ENCODE data around the gene SDK1. TPM values are rescaled to one million over a fixed set of nuclear protein-coding genes. Genes with fewer than 3 reads are reported as not detected.

The SDK1 gene
- total RNA-seq, 4 donors from 2014 or later, result 1.3 to 5.0 (median 2.0) TPM

- Histone ChIP-seq H3K4me3 (replicated peaks in 1 of 3) (no peak overlapping the region), H3K36me3 (no peaks in the 10 kb centered on the region), H3K9me3 (no peaks in the 10 kb centered on the region), H3K4me1 (no peaks in the 10 kb centered on the region), H3K27ac (no peak overlapping the region), H3K27me3 (no peaks in the 10 kb centered on the region)
- 96 to 99% methylated on average over 9 of the region's 9 CpGs for WGBS, 2 donors
- TF ChIP-seq CTCF (IDR thresholded peaks at IDR 0.05) (no peak), POLR2A (IDR thresholded peaks at IDR 0.05) (no peak)
- no peak for DNase-seq
- intact Hi-C loops (cut with DNase I), result no loop called here
These were observed 742.9 kb downstream of the SDK1 start for GRCh38 chr7:4043988-4044387.

- Histone ChIP-seq H3K9me3 (no peaks in the 10 kb centered on the region), H3K4me1 (no peaks in the 10 kb centered on the region), H3K4me3 (replicated peaks in 1 of 3) (no peak overlapping the region), H3K27ac (no peak overlapping the region), H3K36me3 (no peaks in the 10 kb centered on the region), H3K27me3 (no peaks in the 10 kb centered on the region)
- WGBS, 2 donors, result 96 to 97% methylated on average over 15 of the region's 15 CpGs
- TF ChIP-seq CTCF (IDR thresholded peaks at IDR 0.05) (no peak), POLR2A (IDR thresholded peaks at IDR 0.05) (no peak)
- intact Hi-C loops (cut with DNase I), result no loop called here
- DNase-seq, result no peak
These were observed 744.4 kb downstream of the SDK1 start for GRCh38 chr7:4045450-4045849.

GRCh38 chr7:4045975-4046374, 744.9 kb downstream of the SDK1 start:
- no peak overlapping the region for H3K4me3 ChIP-seq (replicated peaks in 1 of 3)
- WGBS, 2 donors, result 94 to 96% methylated on average over 8 of the region's 8 CpGs
- H3K4me1 ChIP-seq, result no peaks in the 10 kb centered on the region
- H3K9me3 ChIP-seq, result no peaks in the 10 kb centered on the region
- H3K27ac ChIP-seq, result no peak overlapping the region
- TF ChIP-seq POLR2A (IDR thresholded peaks at IDR 0.05) (no peak), CTCF (IDR thresholded peaks at IDR 0.05) (no peak)
- DNase-seq, result no peak
- no peaks in the 10 kb centered on the region for H3K27me3 ChIP-seq
- intact Hi-C loops (cut with DNase I), result no loop called here
- H3K36me3 ChIP-seq, result no peaks in the 10 kb centered on the region

- Histone ChIP-seq H3K4me3 (replicated peaks in 1 of 3) (no peak overlapping the region), H3K9me3 (no peaks in the 10 kb centered on the region), H3K27me3 (no peaks in the 10 kb centered on the region), H3K4me1 (no peaks in the 10 kb centered on the region), H3K27ac (no peak overlapping the region), H3K36me3 (no peaks in the 10 kb centered on the region)
- intact Hi-C loops (cut with DNase I), result no loop called here
- 89 to 91% methylated on average over 14 of the region's 14 CpGs for WGBS, 2 donors
- DNase-seq, result no peak
- TF ChIP-seq POLR2A (IDR thresholded peaks at IDR 0.05), result no peak
- TF ChIP-seq CTCF (IDR thresholded peaks at IDR 0.05), result no peak
These were observed 747.3 kb downstream of the SDK1 start for GRCh38 chr7:4048336-4048735.

GRCh38 chr7:4049202-4049601, 748.1 kb downstream of the SDK1 start:
- 94 to 97% methylated on average over 13 of the region's 13 CpGs for WGBS, 2 donors

More at GRCh38 chr7:4049202-4049601, 748.1 kb downstream of the SDK1 start:
- H3K27ac ChIP-seq, result no peak overlapping the region
- H3K9me3 ChIP-seq, result no peaks in the 10 kb centered on the region
- intact Hi-C loops (cut with DNase I), result no loop called here
- no peaks in the 10 kb centered on the region for H3K27me3 ChIP-seq
- no peaks in the 10 kb centered on the region for H3K4me1 ChIP-seq
- H3K4me3 ChIP-seq (replicated peaks in 1 of 3), result no peak overlapping the region
- TF ChIP-seq CTCF (IDR thresholded peaks at IDR 0.05) (no peak), POLR2A (IDR thresholded peaks at IDR 0.05) (no peak)
- no peaks in the 10 kb centered on the region for H3K36me3 ChIP-seq
- no peak for DNase-seq
